Tongue (tissue), 2 donors: ENCODE measurements around the gene MCM3AP. TPM values are rescaled to one million over a fixed set of nuclear protein-coding genes. Genes with fewer than 3 reads are reported as not detected.
A peak's percentile ranks its signal among the peaks of the same experiment; 100 is the strongest.
"Not testable (repeated sequence)": the region's sequence is repeated elsewhere in the genome, so short reads cannot be mapped to it uniquely, and the experiment has no call there.

Experiments used
- DNase-seq: peaks from one replicate; pipeline ENCODE4 v3.0.0-alpha.2; 2015
- total RNA-seq: library from RNA; depleted of rRNA; stranded (reverse); fragments of >200 nt; gene quantifications from one replicate; pipeline ENCODE4 v1.2.3, GENCODE V29; 2014

Gene MCM3AP
- total RNA-seq, 1 donor from 2014 or later: 89.7 TPM

- not testable (repeated sequence) for DNase-seq
Observed at GRCh38 chr21:46241577-46241976, 43.8 kb downstream of the MCM3AP start.

GRCh38 chr21:46239817-46240325, 45.5 kb downstream of the MCM3AP start:
- no peak for DNase-seq

DNA sequence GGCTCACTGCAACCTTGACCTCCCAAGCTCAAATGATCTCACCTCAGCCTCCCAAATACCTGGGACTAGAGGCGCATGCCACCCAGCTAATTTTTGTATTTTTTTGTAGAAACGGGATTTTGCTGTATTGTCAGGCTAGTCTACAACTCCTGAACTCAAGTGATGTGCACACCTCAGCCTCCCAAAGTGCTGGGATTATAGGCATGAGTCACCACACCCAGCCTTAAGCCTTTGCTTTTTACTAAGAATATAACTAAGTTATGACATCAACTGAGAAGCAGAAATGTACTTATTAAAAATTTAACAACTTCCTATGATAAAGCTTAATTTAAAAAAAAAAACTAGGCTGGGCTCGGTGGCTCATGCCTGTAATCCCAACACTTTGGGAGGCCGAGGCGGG, 47.9 kb downstream of the MCM3AP start:
- DNase-seq: no peak

- no peak for DNase-seq
Observed at GRCh38 chr21:46234436-46234950, 50.9 kb downstream of the MCM3AP start.

- no peak for DNase-seq
Observed at GRCh38 chr21:46229923-46230260, 55.5 kb downstream of the MCM3AP start.

DNA sequence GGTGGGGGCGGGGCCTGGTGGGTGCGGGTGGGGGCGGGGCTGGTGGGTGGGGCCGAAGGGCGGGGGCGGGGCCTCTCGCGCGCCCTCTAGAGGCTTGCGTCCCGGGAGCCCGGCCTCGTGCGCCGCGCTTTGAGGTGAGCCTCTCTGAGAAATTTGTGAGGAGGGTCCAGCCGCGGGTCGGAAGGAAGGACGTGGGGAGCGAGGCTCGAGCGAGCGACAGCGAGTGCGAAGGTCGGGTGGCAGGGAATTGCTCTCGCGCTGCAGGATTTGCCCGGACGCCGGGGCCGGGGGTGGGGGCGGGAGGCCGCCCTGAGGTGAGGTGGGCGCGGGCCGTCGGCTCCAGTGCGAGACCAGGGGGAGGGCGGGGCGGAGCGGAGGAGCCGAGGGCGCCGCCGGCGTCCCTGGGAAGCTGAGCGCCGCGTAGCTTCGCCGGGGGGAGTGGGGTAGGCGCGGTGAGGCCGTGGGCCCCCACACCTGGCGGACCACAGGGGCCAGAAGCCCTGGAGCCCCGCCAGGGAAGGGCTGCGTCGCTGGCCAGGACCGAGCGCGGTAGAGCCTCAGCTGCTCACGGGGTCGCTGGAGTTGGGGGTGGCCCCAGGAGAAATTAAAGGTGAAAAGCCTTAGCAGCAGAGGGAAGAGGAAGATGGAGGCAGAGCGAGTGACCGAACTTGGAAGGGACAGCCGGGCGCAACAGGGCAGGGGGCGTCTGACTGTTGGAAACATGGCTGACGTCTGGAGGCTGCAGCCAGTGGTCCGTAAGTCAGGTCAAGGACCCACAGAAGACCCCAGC, 56.1 kb downstream of the MCM3AP start:
- peak; percentile 62 for DNase-seq

DNA sequence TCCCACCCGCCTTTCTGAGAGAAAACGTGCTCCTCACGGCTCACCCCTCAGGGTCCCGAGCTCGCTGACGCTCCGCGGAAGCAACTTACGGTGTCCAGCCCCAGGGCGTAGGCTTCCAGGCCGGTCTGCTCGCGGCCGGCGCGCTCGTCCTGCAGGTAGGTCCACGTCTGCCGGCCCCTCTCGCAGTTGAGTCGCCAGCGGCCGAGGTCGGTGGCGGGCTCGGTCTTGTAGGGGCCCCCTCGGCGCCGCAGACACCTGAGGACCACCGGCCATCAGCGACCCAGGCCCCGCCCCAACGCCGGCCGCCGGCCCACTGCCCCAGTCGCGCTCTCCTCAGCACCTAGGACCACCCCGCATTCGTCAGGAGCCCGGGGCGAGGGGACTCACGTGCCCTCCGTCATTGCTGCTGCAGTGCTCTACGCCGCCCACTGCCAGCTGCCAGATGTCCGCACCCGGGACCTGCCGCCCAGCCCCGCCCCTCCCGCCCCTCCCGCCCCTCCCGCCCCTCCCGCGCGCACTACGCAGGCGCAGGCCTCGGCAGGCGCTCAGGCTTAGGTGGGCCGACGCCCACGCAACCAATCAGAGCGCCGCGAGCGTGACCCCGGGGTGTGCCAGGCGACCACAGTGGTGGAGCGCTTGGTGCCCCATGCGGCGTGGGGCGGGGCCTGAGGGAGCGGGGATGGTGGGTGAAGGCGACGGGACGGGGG, 56.9 kb downstream of the MCM3AP start, which contains the start of gene LSS:
Gene LSS, minus strand, starts transcription at position 430 of the 707 bp plus-strand sequence. Its CDS starts 29 bp downstream, at position 401.
- peak; percentile 99 for DNase-seq

GRCh38 chr21:46227811-46228344, 57.5 kb downstream of the MCM3AP start:
- DNase-seq: no peak

GRCh38 chr21:46226920-46227599, 58.4 kb downstream of the MCM3AP start:
- no peak for DNase-seq

- no peak for DNase-seq
Observed at GRCh38 chr21:46226146-46226545, 59.3 kb downstream of the MCM3AP start.

- DNase-seq: not testable (repeated sequence)
Observed at GRCh38 chr21:46223661-46224060, 61.8 kb downstream of the MCM3AP start.

GRCh38 chr21:46223217-46223616, 62.2 kb downstream of the MCM3AP start:
- DNase-seq: no peak

GRCh38 chr21:46222436-46223116, 62.8 kb downstream of the MCM3AP start:
- DNase-seq: peak; percentile 44

GRCh38 chr21:46221664-46222435, 63.6 kb downstream of the MCM3AP start:
- DNase-seq: peak; percentile 23

DNA sequence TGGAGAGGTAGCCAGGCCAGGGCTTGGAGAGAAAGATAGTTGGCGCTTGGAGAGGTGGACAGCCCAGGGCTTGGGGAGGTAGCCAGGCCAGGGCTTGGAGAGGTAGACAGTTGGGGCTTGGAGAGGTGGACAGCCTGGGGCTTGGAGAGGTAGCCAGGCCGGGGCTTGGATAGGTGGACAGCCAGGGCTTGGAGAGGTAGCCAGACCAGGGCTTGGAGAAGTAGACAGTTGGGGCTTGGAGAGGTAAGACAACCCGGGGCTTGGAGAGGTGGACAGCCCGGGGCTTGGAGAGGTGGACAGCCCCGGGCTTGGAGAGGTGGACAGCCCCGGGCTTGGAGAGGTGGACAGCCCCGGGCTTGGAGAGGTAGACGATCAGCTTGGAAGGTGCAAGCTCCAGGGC, 64.6 kb downstream of the MCM3AP start:
- DNase-seq: no peak

DNA sequence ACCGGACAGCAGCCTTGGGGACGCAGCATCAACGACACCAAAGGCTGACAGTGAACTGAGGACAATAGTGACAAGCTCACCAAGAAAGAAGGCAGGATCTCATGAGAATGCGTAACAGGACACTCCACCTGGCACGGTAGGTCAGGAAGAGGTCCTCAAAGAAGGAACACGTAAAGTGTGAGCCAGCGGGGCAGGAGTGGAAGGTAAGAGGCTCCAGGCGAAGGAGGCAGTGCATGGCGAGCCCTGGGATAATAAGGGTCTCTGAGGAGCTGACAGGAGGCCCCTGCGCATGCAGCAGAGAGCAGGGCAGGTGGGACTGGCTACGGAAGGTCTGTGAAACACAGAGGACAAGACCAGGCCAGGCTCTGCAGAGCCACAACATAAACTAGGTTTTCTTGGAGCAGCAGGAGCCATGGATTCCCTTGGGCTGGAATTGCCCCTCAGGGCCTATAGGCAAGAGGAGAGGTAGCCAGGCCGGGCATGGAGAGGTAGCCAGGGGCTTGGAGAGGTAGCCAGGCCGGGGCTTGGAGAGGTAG, 65.1 kb downstream of the MCM3AP start:
- no peak for DNase-seq

- DNase-seq: peak; percentile 46
Observed at GRCh38 chr21:46219591-46220239, 65.7 kb downstream of the MCM3AP start.

GRCh38 chr21:46218906-46219590, 66.4 kb downstream of the MCM3AP start:
- DNase-seq: no peak

GRCh38 chr21:46217511-46218196, 67.8 kb downstream of the MCM3AP start:
- no peak for DNase-seq
